ENCODE results near the gene PLCH1.

The PLCH1 gene, protein sequence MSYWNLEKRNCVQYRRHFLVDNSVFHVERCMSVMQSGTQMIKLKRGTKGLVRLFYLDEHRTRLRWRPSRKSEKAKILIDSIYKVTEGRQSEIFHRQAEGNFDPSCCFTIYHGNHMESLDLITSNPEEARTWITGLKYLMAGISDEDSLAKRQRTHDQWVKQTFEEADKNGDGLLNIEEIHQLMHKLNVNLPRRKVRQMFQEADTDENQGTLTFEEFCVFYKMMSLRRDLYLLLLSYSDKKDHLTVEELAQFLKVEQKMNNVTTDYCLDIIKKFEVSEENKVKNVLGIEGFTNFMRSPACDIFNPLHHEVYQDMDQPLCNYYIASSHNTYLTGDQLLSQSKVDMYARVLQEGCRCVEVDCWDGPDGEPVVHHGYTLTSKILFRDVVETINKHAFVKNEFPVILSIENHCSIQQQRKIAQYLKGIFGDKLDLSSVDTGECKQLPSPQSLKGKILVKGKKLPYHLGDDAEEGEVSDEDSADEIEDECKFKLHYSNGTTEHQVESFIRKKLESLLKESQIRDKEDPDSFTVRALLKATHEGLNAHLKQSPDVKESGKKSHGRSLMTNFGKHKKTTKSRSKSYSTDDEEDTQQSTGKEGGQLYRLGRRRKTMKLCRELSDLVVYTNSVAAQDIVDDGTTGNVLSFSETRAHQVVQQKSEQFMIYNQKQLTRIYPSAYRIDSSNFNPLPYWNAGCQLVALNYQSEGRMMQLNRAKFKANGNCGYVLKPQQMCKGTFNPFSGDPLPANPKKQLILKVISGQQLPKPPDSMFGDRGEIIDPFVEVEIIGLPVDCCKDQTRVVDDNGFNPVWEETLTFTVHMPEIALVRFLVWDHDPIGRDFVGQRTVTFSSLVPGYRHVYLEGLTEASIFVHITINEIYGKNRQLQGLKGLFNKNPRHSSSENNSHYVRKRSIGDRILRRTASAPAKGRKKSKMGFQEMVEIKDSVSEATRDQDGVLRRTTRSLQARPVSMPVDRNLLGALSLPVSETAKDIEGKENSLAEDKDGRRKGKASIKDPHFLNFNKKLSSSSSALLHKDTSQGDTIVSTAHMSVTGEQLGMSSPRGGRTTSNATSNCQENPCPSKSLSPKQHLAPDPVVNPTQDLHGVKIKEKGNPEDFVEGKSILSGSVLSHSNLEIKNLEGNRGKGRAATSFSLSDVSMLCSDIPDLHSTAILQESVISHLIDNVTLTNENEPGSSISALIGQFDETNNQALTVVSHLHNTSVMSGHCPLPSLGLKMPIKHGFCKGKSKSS (N-terminal part only)

DNA sequence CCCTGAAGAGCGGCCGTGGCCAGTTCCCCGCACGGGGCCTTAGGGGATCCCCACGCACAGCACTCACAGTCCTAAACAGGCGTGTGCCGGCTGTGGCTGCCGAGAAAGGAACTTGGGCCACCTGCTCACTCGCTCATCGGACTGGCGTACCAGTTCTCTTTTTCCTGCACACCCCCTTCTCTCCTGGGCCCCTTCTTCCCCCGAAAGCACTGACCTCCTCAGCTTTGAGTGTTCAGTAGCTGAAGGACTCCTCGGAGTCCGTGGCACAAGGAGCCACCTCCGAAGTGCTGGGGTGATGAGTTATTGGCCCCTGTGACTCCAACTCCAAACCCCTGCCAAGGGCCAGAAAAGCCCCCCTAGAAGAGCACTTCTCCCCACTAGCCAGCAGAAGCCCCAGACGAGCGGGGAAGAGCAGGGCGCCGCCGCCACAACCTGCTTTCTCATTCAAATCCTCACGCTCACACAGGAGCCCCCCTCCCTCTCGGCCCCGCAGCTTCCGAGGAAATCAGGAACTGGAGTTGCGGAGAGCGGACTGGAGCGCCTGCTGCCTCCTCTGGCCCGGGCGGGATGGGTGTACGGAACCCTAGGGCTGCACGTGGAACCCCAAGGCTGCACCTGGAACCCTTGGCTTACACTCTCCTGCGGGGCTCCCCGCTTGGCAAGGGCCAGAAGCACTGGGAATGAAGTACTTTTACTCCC is at the start of gene PLCH1:
Gene PLCH1 (minus strand): TSS at position 446 of the 699 bp plus-strand sequence. CDS start 40,847 bp downstream, outside the sequence.
- no peak for FAIRE-seq

DNA sequence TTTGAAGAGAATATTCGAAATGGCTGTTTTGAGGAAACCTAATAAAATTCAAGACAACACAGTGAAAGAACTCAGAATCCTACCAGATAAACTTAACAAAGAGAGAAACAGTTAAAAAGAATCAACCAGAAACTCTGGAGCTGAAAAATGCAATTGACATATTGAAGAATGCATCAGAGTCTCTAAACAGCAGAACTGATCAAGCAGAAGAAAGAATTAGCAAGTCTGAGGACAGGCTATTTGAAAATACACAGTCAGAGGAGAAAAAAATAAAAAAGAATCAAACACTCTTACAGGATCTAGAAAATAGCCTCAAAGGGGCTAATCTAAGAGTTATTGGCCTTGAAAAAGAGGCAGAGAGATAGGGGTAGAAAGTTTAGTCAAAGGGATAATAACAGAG is 47.7 kb upstream of the PLCH1 start:
- FAIRE-seq: no peak

DNA sequence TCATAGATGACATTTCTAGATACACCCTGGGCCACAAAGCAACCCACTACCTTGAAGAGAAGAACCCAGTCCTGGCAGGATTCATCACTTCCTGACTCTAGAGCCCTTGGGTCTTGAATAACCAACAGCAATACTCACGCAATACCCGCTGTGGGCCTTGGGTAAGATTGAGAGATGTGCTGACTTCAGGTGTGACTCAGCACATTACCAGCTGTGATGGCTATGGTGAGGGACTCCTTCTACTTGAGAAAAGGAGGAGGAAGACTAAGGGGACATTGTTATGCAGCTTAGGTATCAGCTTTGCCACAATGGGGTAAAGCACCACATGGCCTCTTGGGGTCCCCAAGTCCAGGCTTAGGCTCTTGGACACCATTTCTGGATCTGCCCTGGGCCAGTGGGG is 46.3 kb upstream of the PLCH1 start:
- no peak for FAIRE-seq

DNA sequence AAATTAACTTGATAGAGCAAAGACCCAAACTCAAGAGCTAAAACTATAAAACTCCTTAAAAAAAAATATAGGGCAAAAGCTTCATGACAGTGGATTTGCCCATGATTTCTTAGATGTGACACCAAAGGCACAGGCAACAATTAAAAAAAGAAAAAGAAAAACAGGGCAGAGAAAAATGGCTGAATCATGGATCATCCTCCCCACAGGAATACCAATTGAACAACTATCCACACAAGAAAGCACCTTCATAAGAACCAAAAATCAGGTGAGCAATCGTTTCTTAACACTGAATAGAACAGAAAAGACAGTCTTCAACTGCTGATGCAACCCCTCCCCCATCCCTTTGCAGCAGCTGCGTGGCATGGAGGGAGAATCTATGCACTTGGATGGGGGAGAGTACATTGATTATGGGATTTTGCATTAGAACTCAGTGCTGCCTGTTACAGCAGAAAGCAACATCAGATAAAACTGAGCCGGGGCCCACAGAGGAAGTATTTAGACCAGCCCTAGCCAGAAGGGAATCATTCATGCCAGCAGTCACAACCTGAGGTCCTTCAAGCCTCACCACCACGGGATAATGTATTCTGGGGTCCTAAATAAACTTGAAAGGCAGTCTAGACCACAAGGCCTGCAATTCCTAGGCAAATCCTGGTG is 45.5 kb upstream of the PLCH1 start:
- FAIRE-seq: no peak

DNA sequence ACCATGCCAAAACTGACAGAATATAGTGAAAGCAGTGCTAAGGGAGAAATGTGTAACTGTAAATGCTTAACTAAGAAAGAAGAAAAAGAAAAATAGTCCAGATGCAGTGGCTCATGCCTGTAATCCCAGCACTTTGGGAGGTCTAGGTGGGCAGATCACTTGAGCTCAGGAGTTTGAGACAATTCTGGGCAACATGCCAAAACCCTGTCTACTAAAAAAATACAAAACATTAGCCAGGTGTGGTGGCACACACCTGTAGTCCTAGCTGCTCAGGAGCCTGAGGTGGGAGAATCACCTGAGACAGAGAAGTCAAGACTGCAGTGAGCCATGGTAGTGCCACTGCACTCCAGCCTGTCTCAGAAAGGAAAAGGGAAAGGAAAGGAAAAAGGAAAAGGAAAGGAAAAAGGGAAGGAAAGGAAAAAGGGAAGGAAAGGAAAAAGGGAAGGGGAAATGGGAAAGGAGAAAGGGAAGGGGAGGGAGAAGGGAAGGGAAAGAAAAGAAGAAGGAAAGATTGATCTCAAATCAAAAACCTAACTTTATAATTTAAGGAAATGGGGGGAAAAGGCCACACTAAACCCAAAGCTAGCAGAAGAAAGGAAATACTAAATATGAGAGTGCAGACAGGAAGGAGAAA is 40.9 kb upstream of the PLCH1 start:
- FAIRE-seq: no peak

DNA sequence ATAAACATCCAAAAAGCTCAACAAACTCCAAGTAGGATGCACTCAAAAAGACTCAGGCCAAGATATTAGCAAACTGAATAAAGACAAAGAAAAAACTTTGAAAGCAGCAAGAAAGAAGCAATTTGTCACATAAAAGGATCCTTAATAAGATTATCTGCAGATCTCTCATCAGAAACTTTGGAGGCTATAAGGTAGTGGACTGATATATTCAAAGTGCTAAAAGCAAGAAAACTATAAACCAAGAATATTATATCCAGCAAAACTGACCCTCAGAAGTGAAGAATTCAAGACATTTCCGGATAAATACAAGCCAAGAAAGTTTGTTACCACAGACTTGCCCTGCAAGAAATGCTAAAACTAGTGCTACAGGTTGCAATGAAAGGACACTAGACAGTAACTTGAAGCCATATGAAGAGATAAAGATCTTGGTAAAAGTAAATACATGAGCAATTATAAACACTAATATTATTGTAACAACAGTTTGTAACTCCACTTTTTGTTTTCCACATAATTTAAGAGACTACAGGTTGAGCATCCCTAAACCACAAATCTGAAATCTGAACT is 37.6 kb upstream of the PLCH1 start:
- no peak for FAIRE-seq

DNA sequence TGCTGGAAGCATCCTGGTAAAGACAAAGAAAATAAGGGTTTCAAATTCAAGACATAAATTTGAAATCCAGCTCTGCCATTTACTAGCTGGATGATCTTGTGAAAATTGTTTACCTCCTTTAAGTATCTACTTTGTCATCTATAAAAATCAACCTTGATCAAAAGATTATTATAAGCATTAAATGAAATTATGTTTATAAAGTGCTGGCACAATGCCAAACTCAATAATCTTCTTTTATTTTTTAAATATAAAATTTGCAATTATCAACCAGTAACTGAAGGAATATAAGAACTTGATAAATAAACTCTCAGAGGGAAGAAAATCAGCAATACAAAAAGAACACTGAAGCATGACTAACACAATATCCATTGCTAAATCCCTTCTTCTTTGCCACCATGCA is 35.4 kb upstream of the PLCH1 start:
- FAIRE-seq: no peak

DNA sequence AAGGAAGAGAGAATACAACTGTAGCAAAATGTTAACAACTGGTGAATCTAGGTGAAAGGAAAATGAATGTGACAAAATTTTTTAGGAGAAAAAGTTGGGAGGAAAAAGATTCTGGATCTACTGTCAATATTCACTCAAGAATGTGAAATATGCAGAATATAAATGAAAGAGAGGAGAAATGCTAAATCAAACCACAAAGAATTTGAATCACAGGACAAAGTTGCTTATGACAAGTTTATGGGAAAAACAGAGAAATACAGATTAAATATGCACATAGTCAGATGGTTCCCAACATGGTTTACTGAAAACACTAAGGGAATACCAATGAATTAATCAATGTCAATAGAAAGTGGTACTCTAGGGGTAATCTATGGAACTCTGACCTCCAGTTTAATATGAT is 33.6 kb upstream of the PLCH1 start:
- no peak for FAIRE-seq

DNA sequence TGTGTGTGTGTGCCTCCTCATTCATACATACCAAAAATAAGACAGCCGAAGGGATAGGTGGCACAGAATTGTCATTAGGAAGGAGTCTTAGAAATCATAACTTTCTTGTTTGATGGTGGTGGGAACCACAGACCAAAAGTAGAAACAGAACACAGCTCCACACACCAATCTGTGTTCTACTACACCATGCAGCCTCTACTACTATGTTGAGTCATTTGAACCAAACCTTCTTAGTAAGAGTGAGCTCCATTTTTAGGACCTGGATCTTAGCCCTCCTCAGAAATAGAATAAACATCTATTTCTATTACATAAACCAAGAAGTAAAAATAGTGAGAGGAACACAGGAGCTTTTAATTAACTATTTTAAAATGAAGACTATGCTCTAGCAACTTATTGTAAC is 27.9 kb upstream of the PLCH1 start:
- no peak for FAIRE-seq

DNA sequence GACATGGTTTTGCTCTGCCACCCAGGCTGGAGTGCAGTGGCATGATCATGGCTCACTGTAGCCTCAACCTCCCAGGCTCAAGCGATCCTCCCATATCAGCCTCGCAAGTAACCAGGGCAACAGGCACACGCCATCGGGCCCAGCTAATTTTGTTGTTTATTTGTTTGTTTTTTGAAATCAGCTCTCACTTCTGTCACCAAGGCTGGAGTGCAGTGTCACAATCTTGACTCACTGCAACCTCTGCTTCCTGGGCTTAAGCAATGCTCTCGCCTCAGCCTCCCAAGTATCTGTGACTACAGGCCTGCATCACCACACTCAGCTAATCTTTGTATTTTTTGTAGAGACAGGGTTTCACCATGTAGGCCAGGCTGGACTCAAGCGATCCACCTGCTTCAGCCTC is 26.3 kb upstream of the PLCH1 start:
- no peak for FAIRE-seq

DNA sequence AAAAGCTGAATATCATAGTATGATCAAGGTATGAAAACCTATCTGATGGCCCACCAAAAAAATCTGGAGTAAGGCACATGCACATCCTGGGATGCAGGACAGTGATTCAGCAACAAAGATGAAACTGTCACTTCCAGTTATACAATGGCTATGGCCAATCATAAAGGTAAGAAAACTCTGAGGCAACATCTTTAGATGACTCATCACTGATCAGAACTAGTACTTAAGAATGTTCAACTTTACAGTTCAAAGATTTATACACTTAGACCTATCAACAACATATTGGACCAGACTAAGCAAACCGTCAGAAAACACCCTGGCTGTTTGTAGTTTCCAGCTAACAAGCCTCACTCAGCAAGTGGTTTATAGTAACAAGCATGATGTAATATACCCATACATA is 21.3 kb upstream of the PLCH1 start:
- no peak for FAIRE-seq

DNA sequence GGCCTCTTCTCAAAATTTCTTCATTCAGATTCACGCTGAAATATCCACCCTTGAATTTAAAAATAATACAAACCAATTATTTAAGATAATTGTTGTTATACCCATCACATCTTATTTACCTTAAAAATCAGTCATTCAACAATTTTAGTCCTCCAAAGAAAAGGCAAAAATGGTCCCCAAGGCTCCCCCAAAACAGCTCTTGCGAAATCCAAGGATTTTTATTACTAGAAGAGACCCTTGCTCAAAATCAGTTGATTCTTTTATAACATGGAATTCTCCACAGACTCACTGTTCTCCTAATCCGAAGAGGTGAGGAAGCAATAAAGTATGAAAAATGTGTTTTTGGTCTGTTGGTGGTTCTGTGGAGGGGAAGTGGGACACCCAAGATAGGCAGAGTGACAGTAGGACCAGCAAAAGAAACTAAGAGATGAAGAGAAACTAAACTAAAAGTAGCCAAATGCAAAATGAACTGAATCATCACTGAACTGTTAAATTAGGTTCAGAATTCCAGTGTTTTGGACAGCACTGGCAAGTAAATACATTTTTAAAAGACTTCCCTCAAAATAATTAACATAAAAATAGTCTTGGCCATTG is 19.1 kb upstream of the PLCH1 start:
- no peak for FAIRE-seq

DNA sequence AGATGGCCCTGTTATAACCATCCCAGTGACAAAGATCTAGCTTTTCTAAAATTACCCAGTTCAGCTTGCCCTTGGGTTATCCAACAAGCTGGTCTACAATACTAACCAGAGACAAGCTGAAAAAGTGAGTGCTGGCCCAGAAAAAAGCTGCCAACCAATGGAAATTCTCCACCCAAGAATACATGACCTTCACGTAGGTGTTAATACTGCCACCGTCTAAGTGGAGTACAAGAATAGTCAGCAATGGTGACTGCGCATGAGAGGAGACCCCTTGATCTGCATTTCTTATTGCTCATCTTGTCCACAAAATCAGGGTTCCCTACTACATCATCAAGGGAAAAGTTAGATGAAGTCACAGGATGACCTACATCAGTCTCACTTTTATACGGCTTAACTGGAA is 15.8 kb upstream of the PLCH1 start:
- FAIRE-seq: no peak

DNA sequence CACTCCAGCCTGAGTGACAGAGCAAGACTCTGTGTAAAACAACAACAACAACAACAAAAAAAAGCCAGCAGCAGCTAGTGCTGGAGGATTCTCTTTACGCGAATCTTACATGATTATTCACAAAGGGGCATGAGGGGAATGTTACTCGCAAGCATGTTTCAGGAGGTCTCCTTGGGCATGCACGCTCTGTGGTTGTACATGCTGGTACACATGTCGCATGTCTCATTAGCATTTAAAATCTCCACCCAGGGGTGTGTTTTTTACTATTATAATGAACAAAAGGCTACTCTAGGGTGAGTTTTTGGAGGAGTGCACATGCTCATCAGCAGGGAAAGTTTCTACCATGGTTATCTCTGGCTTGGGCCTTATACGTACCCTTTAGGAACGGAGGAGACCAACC is 12.7 kb upstream of the PLCH1 start:
- no peak for FAIRE-seq

DNA sequence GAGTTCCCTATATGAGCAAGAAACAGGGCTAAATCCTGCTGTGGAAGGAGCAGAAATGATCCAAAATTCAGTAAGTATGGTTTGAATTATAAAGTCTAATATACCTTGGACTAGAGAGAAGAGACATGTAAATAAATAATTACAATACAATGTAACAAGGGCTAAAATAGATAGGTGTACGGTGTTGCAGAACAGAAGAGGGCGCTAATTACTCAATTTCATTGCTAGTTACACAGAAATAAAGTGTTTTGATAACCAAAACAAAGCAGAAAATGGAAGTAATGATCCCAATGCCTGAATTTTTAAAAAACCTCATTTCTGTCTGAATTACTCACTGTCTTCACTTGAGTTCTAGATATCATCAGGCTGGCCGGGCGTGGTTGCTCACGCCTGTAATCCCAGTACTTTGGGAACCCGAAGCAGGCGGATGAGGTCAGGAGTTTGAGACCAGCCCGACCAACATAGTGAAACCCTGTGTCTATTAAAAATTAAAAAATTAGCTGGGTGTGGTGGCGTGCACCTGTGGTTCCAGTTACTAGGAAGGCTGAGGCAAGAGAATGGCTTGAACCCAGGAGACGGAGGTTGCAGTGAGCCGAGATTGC is 8.3 kb upstream of the PLCH1 start:
- no peak for FAIRE-seq

DNA sequence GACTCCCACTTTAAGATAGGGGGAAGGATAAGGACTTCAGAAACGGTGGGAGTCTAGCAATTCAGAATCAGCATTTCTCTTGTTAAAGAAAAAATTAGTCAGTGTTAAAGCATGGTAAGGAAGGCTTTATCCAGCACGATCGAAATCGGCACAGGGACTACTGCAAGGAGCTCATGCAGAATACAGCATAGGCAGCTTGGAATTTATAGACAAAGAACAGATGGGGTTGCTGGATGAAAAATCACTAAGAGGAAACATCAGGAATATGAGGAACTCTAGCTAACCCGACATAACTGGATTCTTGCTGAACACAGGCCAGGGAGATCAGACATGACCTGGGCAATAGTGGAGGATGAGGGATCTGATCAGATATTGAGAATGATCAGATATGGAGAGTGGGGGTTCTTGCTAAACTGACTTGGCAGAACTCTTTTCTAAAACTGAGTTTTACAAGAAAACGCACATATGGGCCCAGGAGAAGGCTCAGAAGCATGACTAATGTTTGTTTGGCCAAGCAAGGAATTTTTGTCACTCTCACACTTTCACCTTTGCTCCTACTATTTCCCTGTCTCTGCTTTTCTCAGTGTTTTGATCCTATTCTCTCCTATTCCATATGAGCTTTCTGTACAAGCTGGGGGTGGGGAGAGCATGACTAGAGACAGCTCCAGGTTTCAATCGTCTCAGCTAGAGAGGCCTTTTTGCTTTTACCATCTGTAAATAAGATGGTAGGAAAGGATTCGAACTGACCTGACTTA is 3.9 kb upstream of the PLCH1 start:
- FAIRE-seq: no peak

DNA sequence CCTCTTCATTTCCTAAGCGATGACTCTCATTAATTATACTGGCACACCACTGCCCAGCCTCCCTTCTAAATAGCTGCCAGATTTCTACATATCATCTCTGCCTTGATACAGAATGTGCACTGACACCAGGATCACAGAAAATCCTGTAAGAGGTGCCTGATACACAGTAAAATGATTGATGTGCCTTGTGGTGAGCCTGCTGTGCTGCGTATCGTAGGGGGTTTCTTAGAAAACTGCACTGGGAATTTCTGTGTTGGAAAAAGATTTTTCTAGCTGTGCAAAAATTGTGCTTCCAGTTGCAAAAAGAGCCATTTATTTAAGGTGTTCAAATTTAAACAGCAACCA is 3.0 kb upstream of the PLCH1 start:
- no peak for FAIRE-seq

DNA sequence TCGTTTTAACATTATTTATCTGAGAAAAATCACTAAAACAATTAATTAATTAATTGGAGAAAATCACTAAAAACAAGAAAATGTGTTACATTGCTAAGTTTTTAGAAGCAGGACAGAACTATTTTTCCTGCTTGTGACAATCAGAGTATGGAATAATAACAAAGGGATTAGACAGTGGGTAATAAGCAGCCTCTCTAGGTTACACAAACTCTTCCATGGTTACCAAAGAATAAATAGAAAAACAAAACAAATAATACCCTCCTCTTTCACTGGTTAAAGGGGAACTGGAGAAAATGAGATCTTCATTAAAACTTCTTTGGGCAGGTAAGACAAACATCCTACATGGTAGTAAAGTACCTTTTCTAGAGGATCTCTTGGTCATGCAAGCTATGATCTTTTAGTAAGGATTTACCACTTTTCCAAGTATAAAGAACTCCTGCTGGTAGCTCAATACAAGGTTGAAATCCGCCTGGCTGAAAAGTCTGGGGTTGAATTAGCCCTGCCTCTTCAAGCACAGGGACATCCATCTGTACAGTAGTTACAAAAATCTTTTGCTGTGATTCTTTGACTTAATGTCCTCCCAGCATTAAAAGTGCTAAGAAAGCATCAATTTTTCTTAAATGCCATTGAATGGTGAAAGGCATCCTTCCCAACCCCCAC is 2.5 kb upstream of the PLCH1 start:
- no peak for FAIRE-seq

DNA sequence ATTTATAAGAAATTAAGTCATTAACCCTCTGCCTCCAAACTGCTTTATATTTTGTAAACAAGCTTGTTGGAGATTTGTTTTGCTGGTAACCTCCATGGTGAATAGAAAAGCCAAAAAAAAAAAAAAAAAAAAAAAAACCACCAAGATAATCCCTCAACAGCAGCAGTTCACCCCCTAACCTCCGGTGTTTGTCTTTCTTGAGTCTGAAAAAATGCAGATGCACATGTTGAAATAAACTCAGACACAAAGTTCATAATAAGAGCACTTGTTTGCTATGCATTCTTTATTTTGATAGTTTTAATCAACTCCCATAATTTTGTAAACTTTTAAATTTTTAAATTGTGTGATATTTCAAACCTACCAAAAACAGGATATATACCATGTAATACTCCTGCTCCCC is 1.8 kb upstream of the PLCH1 start:
- no peak for FAIRE-seq
